HEK293 (cell line): ENCODE data around the gene SAMM50.
A peak's percentile ranks its signal among the peaks of the same experiment; 100 is the strongest.

Experiments
- CTCF ChIA-PET: fragments of 350-600 bp; formaldehyde crosslinking; extraction: SDS; loops from one replicate; lab custom pipeline; 2021; ENCODE audit warnings: antibody characterized with exemption; lab: Yijun Ruan, JAX
- POLR2A ChIA-PET: fragments of 300-600 bp; formaldehyde crosslinking; extraction: SDS; loops from one replicate; lab custom pipeline; 2020; ENCODE audit warnings: antibody characterized with exemption, inconsistent platforms; lab: Yijun Ruan, JAX
- H3K27ac ChIP-seq: fragments of 200-500 bp; sonication (Bioruptor generic); 2 replicates; pipeline ENCODE4 v1.5.1; 2014; ENCODE audit warnings: low read depth, low read length, control low read depth, inconsistent platforms; ENCODE audit errors: extremely low read depth
- H3K36me3 ChIP-seq, 2 experiments: fragments of 200-500 bp in 1 of 2; sonication (Bioruptor generic) in 1 of 2; 1 replicate in 1 of 2; 2 replicates in 1 of 2; pipeline ENCODE4 v1.5.1; 2014 to 2017; ENCODE audit warnings: inconsistent platforms in 2 of 2, low read length in 2 of 2; ENCODE audit not compliant: control insufficient read depth in 2 of 2, insufficient read depth in 1 of 2
- H3K4me1 ChIP-seq: fragments of 200-500 bp; sonication (Bioruptor generic); 2 replicates; pipeline ENCODE4 v1.5.1; 2014; ENCODE audit warnings: mild to moderate bottlenecking, low read length, inconsistent platforms; ENCODE audit not compliant: control insufficient read depth, insufficient read depth
- H3K4me3 ChIP-seq: 2 replicates; pipeline ENCODE4 v1.5.1; 2011; ENCODE audit warnings: low read depth, mild to moderate bottlenecking, control low read depth, low read length, moderate library complexity
- H3K9me3 ChIP-seq: fragments of 200-500 bp; sonication (Bioruptor generic); 2 replicates; pipeline ENCODE4 v1.5.1; 2014; ENCODE audit warnings: low read depth, low read length, inconsistent platforms; ENCODE audit not compliant: control insufficient read depth, insufficient read depth
- BCL11A ChIP-seq: fragments of 450-650 bp; formaldehyde crosslinking; IDR thresholded peaks from 2 replicates; pipeline ENCODE4 v1.5.1; 2016; ENCODE audit warnings: low read depth, missing biosample characterization, missing genetic modification characterization
- BCL11B ChIP-seq: fragments of 450-650 bp; formaldehyde crosslinking; IDR thresholded peaks from 2 replicates; pipeline ENCODE4 v1.5.1; 2016; ENCODE audit warnings: low read depth, missing biosample characterization, missing genetic modification characterization
- EGR2 ChIP-seq: fragments of 450-650 bp; formaldehyde crosslinking; IDR thresholded peaks from 2 replicates; pipeline ENCODE4 v1.5.1; 2016; ENCODE audit warnings: low read depth, missing biosample characterization, missing genetic modification characterization
- OSR2 ChIP-seq: fragments of 450-650 bp; formaldehyde crosslinking; IDR thresholded peaks from 2 replicates; pipeline ENCODE4 v1.5.1; 2016; ENCODE audit warnings: missing biosample characterization, missing genetic modification characterization
- TCF7L2 ChIP-seq: IDR thresholded peaks from 2 replicates; pipeline ENCODE4 v1.6.1; 2011; ENCODE audit warnings: low read depth, mild to moderate bottlenecking, inconsistent platforms, low read length, moderate library complexity, borderline replicate concordance
- WT1 ChIP-seq: fragments of 450-650 bp; formaldehyde crosslinking; IDR thresholded peaks from 2 replicates; pipeline ENCODE4 v1.5.1; 2016; ENCODE audit warnings: missing biosample characterization, missing genetic modification characterization
- YY1 ChIP-seq: fragments of 450-650 bp; formaldehyde crosslinking; IDR thresholded peaks from 2 replicates; pipeline ENCODE4 v1.5.1; 2018; ENCODE audit warnings: missing biosample characterization, missing genetic modification characterization
- ZNF138 ChIP-seq: fragments of 450-650 bp; formaldehyde crosslinking; IDR thresholded peaks from 2 replicates; pipeline ENCODE4 v1.5.1; 2016; ENCODE audit warnings: missing biosample characterization, missing genetic modification characterization, borderline replicate concordance
- ZNF174 ChIP-seq: fragments of 450-650 bp; formaldehyde crosslinking; IDR thresholded peaks from 2 replicates; pipeline ENCODE4 v1.5.0; 2017; ENCODE audit warnings: missing biosample characterization, mild to moderate bottlenecking, missing genetic modification characterization
- ZNF2 ChIP-seq: fragments of 450-650 bp; formaldehyde crosslinking; IDR thresholded peaks from 2 replicates; pipeline ENCODE4 v1.5.1; 2016; ENCODE audit warnings: missing biosample characterization, missing genetic modification characterization
- ZNF239 ChIP-seq: fragments of 450-650 bp; formaldehyde crosslinking; IDR thresholded peaks from 2 replicates; pipeline ENCODE4 v1.5.1; 2016; ENCODE audit warnings: missing biosample characterization, missing genetic modification characterization
- ZNF266 ChIP-seq: fragments of 450-650 bp; formaldehyde crosslinking; IDR thresholded peaks from 2 replicates; pipeline ENCODE4 v1.5.1; 2016; ENCODE audit warnings: missing biosample characterization, missing genetic modification characterization, low read depth
- ZNF302 ChIP-seq: fragments of 450-650 bp; formaldehyde crosslinking; IDR thresholded peaks from 2 replicates; pipeline ENCODE4 v1.5.1; 2016; ENCODE audit warnings: missing biosample characterization, missing genetic modification characterization, low read depth
- ZNF350 ChIP-seq: fragments of 450-650 bp; formaldehyde crosslinking; IDR thresholded peaks from 2 replicates; pipeline ENCODE4 v1.5.0; 2017; ENCODE audit warnings: missing biosample characterization, mild to moderate bottlenecking, missing genetic modification characterization
- ZNF391 ChIP-seq: fragments of 450-650 bp; formaldehyde crosslinking; IDR thresholded peaks from 2 replicates; pipeline ENCODE4 v1.5.1; 2016; ENCODE audit warnings: low read depth, missing biosample characterization, missing genetic modification characterization, borderline replicate concordance
- ZNF623 ChIP-seq: fragments of 450-650 bp; formaldehyde crosslinking; IDR thresholded peaks from 2 replicates; pipeline ENCODE4 v1.5.1; 2016; ENCODE audit warnings: missing biosample characterization, missing genetic modification characterization
- ZNF624 ChIP-seq: fragments of 450-650 bp; formaldehyde crosslinking; IDR thresholded peaks from 2 replicates; pipeline ENCODE4 v1.5.1; 2017; ENCODE audit warnings: missing biosample characterization, missing genetic modification characterization
- ZNF654 ChIP-seq: fragments of 450-650 bp; formaldehyde crosslinking; IDR thresholded peaks from 2 replicates; pipeline ENCODE4 v1.5.1; 2016; ENCODE audit warnings: low read depth, missing biosample characterization, missing genetic modification characterization
- ZNF777 ChIP-seq: fragments of 450-650 bp; formaldehyde crosslinking; IDR thresholded peaks from 2 replicates; pipeline ENCODE4 v1.5.1; 2017; ENCODE audit warnings: missing biosample characterization, missing genetic modification characterization, borderline replicate concordance
- TF ChIP-seq, protein P1 (sequence below): fragments of 450-650 bp; IDR thresholded peaks from 2 replicates; pipeline ENCODE4 v1.5.1; 2018; ENCODE audit warnings: missing biosample characterization, missing genetic modification characterization

Gene SAMM50

DNA sequence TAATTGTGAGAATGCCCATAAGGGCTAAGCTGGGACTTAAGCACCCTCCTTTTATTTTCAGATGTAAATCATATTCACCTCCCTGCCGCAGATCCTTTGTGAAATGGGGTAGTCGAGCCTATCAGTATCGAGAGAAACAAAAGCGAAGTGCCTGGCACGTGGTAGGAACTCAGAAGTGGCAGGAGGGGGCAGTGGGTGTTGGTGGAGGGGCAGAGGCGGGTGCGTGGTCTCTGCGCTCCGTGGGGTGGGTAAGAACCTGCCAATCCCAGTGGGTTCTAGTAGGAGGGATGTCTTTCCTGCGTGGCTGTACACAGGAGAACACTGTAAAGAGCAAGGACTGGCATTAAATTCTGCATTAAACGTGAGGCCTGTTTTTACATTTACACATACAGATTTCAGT is 47.1 kb downstream of the SAMM50 start:
- H3K4me3 ChIP-seq: no peak overlapping the region
- no peaks in the 10 kb centered on the region for H3K4me1 ChIP-seq
- H3K36me3 ChIP-seq: peaks cover 3 to 26% of the 10 kb centered on the region in 2 experiments; a peak in 2 of 3 replicates
- ChIA-PET CTCF (interaction anchor here (0.6 to 5.0 kb wide), 2 partner anchors 9 to 623 kb away, joined by 3 to 39 read pairs; no protein-coding TSS in a partner anchor), POLR2A (no interaction called here)
- no peaks in the 10 kb centered on the region for H3K9me3 ChIP-seq
- no peak for TF ChIP-seq ZNF239
- TF ChIP-seq EGR2 (tag by site-specific recombination): peak; percentile 21; the same call in 1 of the 2 replicates
- H3K27ac ChIP-seq: no peak overlapping the region

DNA sequence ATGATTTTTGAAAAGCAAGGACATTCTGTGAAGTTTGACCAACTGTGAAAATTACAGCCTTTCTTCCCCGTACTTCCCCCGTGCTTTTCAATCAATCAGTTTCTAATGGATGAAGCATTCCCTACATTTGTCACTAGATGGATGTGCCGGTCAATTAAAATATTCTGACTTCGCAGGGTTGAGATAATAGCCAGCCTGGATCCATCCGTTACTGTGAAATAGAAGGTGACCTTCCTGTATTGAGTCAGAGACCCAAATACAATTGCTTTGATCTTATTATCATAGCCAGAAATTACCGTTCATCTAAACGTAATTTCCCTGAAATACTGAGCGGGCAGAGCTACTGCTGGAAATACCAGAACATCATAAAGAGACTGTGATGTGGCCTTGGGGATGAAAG is 47.8 kb downstream of the SAMM50 start:
- CTCF ChIA-PET: interaction anchor here (1.1 to 5.0 kb wide), 2 partner anchors 10 to 85 kb away, joined by 3 to 39 read pairs; no protein-coding TSS in a partner anchor
- peaks cover 0 to 20% of the 10 kb centered on the region in 2 experiments; a peak in 2 of 3 replicates for H3K36me3 ChIP-seq
- no peak for TF ChIP-seq ZNF654 (tag by site-specific recombination)
- TF ChIP-seq ZNF350: no peak
- TF ChIP-seq, protein P1, sequence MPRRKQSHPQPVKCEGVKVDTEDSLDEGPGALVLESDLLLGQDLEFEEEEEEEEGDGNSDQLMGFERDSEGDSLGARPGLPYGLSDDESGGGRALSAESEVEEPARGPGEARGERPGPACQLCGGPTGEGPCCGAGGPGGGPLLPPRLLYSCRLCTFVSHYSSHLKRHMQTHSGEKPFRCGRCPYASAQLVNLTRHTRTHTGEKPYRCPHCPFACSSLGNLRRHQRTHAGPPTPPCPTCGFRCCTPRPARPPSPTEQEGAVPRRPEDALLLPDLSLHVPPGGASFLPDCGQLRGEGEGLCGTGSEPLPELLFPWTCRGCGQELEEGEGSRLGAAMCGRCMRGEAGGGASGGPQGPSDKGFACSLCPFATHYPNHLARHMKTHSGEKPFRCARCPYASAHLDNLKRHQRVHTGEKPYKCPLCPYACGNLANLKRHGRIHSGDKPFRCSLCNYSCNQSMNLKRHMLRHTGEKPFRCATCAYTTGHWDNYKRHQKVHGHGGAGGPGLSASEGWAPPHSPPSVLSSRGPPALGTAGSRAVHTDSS (tag by site-specific recombination): no peak
- TF ChIP-seq BCL11A (tag by site-specific recombination): no peak
- TF ChIP-seq ZNF2: no peak
- no peak for TF ChIP-seq TCF7L2
- TF ChIP-seq ZNF777: no peak
- no peak for TF ChIP-seq BCL11B
- no peak for TF ChIP-seq ZNF302 (tag by site-specific recombination)
- no peak for TF ChIP-seq ZNF138 (tag by site-specific recombination)
- H3K27ac ChIP-seq: no peak overlapping the region
- no peaks in the 10 kb centered on the region for H3K4me1 ChIP-seq
- H3K9me3 ChIP-seq: no peaks in the 10 kb centered on the region
- POLR2A ChIA-PET: no interaction called here
- no peak overlapping the region for H3K4me3 ChIP-seq

DNA sequence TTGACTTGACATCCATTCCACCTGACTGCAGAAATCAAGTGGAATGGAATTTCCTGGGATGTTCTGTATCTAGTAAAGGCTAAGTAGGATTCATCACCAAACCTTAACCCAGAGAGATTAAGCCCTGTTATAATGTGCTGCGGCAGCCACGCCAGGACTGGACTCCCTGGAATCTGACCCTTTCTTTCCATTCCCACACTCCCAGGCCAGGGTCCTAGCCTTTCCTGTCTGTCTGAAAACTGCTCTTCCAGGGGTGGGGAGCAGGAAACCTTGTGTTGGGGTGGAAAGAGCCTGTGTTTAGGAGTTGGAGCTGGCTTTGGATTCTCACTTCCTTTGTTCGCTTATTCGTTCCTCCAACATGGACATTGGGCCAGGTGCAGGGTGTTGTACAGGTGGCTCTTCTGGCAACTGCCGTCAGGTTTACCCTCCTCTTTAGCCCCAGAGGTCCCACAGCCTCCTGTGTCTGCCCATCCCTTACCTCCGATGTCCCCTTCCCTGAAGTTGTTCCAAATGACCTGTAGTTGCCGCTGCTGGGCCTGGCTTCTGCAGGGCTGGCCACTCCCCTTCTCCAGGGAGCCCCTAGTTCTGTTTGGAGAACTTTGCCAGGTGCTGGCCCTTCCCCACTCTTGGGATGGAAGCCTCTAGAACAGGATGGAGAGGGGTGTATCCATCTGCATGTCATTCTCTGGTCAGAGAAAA is 48.3 kb downstream of the SAMM50 start:
- Histone ChIP-seq H3K9me3 (no peaks in the 10 kb centered on the region), H3K4me3 (no peak overlapping the region), H3K4me1 (no peaks in the 10 kb centered on the region), H3K27ac (no peak overlapping the region), H3K36me3 (peaks cover 0 to 14% of the 10 kb centered on the region in 2 experiments; a peak in 2 of 3 replicates)
- POLR2A ChIA-PET: no interaction called here
- CTCF ChIA-PET: interaction anchor here (0.8 to 5.0 kb wide), 6 partner anchors 9 to 557 kb away, joined by 3 to 39 read pairs (median 4); no protein-coding TSS in a partner anchor
- no peak for TF ChIP-seq ZNF174 (tag by site-specific recombination)
- TF ChIP-seq OSR2: no peak
- TF ChIP-seq ZNF654 (tag by site-specific recombination): no peak
- no peak for TF ChIP-seq ZNF624
- no peak for TF ChIP-seq ZNF266 (tag by site-specific recombination)
- TF ChIP-seq WT1: no peak
- TF ChIP-seq ZNF623 (tag by site-specific recombination): no peak
- no peak for TF ChIP-seq ZNF391 (tag by site-specific recombination)
- no peak for TF ChIP-seq YY1
- TF ChIP-seq TCF7L2: no peak
